Stomach smooth muscle (tissue), 2 donors: ENCODE results near the gene WDR73.
"Not testable (repeated sequence)": the region's sequence is repeated elsewhere in the genome, so short reads cannot be mapped to it uniquely, and the experiment has no call there.

ENCODE experiments used
- H3K27ac ChIP-seq: one replicate; pipeline ENCODE4 v1.7.0; 2013; ENCODE audit warnings: mild to moderate bottlenecking, low read length, inconsistent platforms
- H3K27me3 ChIP-seq, 2 donors: one replicate each; pipeline ENCODE4 v1.7.0; 2013; ENCODE audit warnings: low read length in 2 of 2; ENCODE audit not compliant: insufficient read depth in 2 of 2, control insufficient read depth in 1 of 2
- H3K36me3 ChIP-seq, 2 donors: one replicate each; pipeline ENCODE4 v1.7.0; 2013; ENCODE audit warnings: low read length in 2 of 2; ENCODE audit not compliant: control insufficient read depth in 2 of 2, insufficient read depth in 2 of 2
- H3K4me1 ChIP-seq: one replicate; pipeline ENCODE4 v1.7.0; 2013; ENCODE audit warnings: low read length; ENCODE audit not compliant: control insufficient read depth, insufficient read depth
- H3K4me3 ChIP-seq, 2 donors: one replicate each; pipeline ENCODE4 v1.7.0; 2013; ENCODE audit warnings: low read length in 2 of 2
- H3K9ac ChIP-seq, 2 donors: one replicate each; pipeline ENCODE4 v1.7.0; 2013; ENCODE audit warnings: low read length in 2 of 2, mild to moderate bottlenecking in 1 of 2
- H3K9me3 ChIP-seq, 2 donors: one replicate each; pipeline ENCODE4 v1.7.0; 2013; ENCODE audit warnings: low read length in 2 of 2; ENCODE audit not compliant: control insufficient read depth in 2 of 2
- donor health status: healthy.
- donor health status: Pancreatic carcinoma.

WDR73 gene

DNA sequence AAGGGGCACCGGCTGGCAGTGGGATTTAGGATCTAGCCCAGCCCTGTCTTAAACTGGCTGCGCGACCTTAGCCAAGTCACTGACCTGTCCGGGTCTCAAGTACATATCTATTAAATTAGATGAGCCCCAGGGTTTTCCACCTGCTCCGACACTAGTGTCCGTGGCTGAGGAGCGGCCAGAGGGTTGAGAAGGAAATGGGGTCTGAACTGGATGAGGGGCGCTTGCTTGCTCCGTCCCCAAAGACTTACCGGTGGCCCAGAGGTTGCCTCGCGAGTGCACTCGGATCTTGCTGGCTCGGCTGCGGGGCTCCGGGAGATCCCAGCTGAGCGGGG lies 3.6 kb upstream of the WDR73 start:
- no peaks in the 10 kb centered on the region for H3K9me3 ChIP-seq
- no peaks in the 10 kb centered on the region for H3K27me3 ChIP-seq
- peak overlapping the region; percentile 74 for H3K9ac ChIP-seq
- no peaks in the 10 kb centered on the region for H3K36me3 ChIP-seq
- peaks cover 33% of the 10 kb centered on the region for H3K4me1 ChIP-seq
- H3K4me3 ChIP-seq: peak overlapping the region; percentile 65 to 78
- H3K27ac ChIP-seq: peak overlapping the region; percentile 74

DNA sequence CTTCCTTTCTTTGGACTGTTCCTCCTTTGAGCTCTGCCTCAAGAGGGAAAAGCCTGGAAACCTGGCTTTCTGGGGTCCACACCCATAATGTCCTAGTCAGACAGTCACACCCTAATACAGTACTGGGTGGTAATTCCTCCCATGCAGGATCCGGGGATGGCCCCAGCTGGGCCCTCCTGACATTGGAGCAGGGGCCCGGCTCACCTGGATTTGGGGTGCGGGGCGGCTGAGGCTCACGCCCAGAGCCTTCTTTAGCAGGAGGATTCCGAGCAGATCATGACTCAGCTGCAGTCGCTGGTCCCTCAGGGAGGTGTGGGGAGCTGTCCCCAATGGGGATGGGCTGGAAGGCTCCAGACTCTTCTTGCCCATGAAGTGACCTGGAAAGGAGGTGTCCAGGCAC lies 2.9 kb upstream of the WDR73 start:
- H3K9me3 ChIP-seq: no peaks in the 10 kb centered on the region
- no peaks in the 10 kb centered on the region for H3K27me3 ChIP-seq
- no peak overlapping the region for H3K9ac ChIP-seq
- no peak overlapping the region for H3K27ac ChIP-seq
- peaks cover 35% of the 10 kb centered on the region for H3K4me1 ChIP-seq
- H3K36me3 ChIP-seq: peaks cover 0 to 2% of the 10 kb centered on the region in 2 donors
- peak overlapping the region in 1 of 2 donors; percentile 78 for H3K4me3 ChIP-seq

- H3K27me3 ChIP-seq: no peaks in the 10 kb centered on the region
- H3K9me3 ChIP-seq: no peaks in the 10 kb centered on the region
- H3K36me3 ChIP-seq: peaks cover 7 to 9% of the 10 kb centered on the region in 2 donors
- H3K4me1 ChIP-seq: peaks cover 37% of the 10 kb centered on the region
- peak overlapping the region; percentile 98 to 99 for H3K4me3 ChIP-seq
- peak overlapping the region; percentile 96 to 99 for H3K9ac ChIP-seq
- H3K27ac ChIP-seq: peak overlapping the region; percentile 84
Measured at GRCh38 chr15:84654689-84655453, 788 bp upstream of the WDR73 start.

GRCh38 chr15:84653584-84653909 lies 536 bp downstream of the WDR73 start:
- H3K9ac ChIP-seq: peak overlapping the region; percentile 96 to 99
- no peaks in the 10 kb centered on the region for H3K9me3 ChIP-seq
- peaks cover 12 to 18% of the 10 kb centered on the region in 2 donors for H3K36me3 ChIP-seq
- peaks cover 33% of the 10 kb centered on the region for H3K4me1 ChIP-seq
- H3K4me3 ChIP-seq: peak overlapping the region; percentile 98 to 99
- H3K27me3 ChIP-seq: no peaks in the 10 kb centered on the region
- peak overlapping the region; percentile 84 for H3K27ac ChIP-seq

GRCh38 chr15:84649706-84650105 lies 4.4 kb downstream of the WDR73 start:
- H3K9me3 ChIP-seq: no peaks in the 10 kb centered on the region
- peaks cover 18% of the 10 kb centered on the region for H3K4me1 ChIP-seq
- H3K27me3 ChIP-seq: no peaks in the 10 kb centered on the region
- no peak overlapping the region for H3K9ac ChIP-seq
- H3K27ac ChIP-seq: no peak overlapping the region
- H3K36me3 ChIP-seq: peaks cover 44 to 46% of the 10 kb centered on the region in 2 donors
- no peak overlapping the region for H3K4me3 ChIP-seq

DNA sequence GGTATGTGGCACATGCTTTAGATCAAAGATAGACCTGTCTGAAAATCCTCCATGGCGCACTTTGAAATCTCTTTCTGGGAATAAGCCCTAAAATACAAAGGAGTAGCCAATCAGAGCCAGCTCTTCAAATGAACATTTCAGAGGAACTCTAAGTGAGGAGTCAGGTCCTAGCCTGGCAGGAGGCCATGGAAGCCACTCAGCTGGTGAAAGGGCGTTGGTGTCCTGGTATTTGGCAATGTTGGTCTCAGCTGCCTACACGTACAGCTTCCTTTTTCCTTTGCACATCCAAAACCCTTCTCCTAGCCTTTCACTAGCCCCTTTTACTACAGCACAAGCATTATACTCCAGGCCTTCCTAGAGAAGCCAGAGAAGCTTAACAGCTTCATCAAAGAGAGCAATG lies 5.5 kb downstream of the WDR73 start:
- H3K9me3 ChIP-seq: no peaks in the 10 kb centered on the region
- peaks cover 13% of the 10 kb centered on the region for H3K4me1 ChIP-seq
- no peaks in the 10 kb centered on the region for H3K27me3 ChIP-seq
- peaks cover 46 to 51% of the 10 kb centered on the region in 2 donors for H3K36me3 ChIP-seq
- H3K4me3 ChIP-seq: no peak overlapping the region
- H3K27ac ChIP-seq: no peak overlapping the region
- H3K9ac ChIP-seq: peak overlapping the region in 1 of 2 donors; percentile 29

DNA sequence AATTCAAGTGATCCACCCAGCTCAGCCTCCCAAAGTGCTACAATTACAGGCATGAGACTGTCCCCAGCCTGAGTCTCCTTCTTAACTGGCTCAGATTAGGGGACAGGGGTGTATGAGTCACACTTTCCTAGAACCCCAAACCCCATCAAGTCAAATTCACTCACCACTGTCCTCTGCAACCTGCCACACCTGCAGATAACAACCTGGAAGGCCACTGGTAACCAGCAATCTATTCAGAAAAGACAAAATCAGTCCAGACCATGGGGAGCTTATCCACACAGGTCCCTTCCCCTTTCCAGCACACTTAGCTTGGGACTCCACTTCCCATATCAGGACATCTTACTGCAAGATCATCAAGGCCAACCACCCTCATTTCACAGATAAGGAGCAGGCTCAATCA lies 6.4 kb downstream of the WDR73 start:
- no peaks in the 10 kb centered on the region for H3K9me3 ChIP-seq

DNA sequence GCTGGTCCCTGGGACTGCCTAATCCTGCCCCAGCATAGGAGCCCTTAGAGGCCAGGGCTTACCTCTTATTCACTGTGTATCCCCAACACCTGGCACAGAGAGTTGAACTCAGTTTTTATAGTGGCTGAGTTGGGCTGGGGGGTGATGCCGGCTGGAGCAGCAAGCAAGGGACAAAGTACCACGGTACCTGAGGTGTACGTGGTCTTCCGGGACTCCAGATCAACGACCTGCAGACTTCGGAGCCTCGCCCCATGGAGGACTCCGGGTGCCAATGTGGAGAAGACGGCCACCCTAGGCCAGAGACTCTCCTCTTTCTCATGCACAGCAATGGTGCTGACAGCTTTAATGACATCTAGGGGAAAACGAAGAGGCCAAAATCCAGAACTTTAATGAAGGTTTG lies 8.1 kb downstream of the WDR73 start:
- Histone ChIP-seq H3K4me1 (peaks cover 3% of the 10 kb centered on the region), H3K36me3 (peaks cover 44 to 64% of the 10 kb centered on the region in 2 donors), H3K9me3 (no peaks in the 10 kb centered on the region), H3K4me3 (no peak overlapping the region), H3K27ac (no peak overlapping the region), H3K27me3 (no peaks in the 10 kb centered on the region), H3K9ac (no peak overlapping the region)

More for the DNA sequence above, 6.4 kb downstream of the WDR73 start:
- Histone ChIP-seq H3K4me1 (peaks cover 5% of the 10 kb centered on the region), H3K4me3 (no peak overlapping the region), H3K27ac (no peak overlapping the region), H3K9ac (no peak overlapping the region), H3K27me3 (no peaks in the 10 kb centered on the region), H3K36me3 (peaks cover 51 to 58% of the 10 kb centered on the region in 2 donors)

GRCh38 chr15:84645496-84645895 lies 8.6 kb downstream of the WDR73 start:
- no peak overlapping the region for H3K4me3 ChIP-seq
- no peaks in the 10 kb centered on the region for H3K9me3 ChIP-seq
- H3K9ac ChIP-seq: no peak overlapping the region
- H3K27me3 ChIP-seq: no peaks in the 10 kb centered on the region
- H3K36me3 ChIP-seq: peaks cover 44 to 66% of the 10 kb centered on the region in 2 donors
- no peak overlapping the region for H3K27ac ChIP-seq
- H3K4me1 ChIP-seq: peaks cover 3% of the 10 kb centered on the region

GRCh38 chr15:84643838-84644237 lies 10.2 kb downstream of the WDR73 start:
- Histone ChIP-seq H3K4me1 (no peaks in the 10 kb centered on the region), H3K9ac (no peak overlapping the region), H3K27ac (no peak overlapping the region), H3K27me3 (no peaks in the 10 kb centered on the region), H3K36me3 (peaks cover 46 to 71% of the 10 kb centered on the region in 2 donors), H3K4me3 (no peak overlapping the region), H3K9me3 (no peaks in the 10 kb centered on the region)

- H3K4me3 ChIP-seq, H3K27ac ChIP-seq, H3K9ac ChIP-seq, H3K27me3 ChIP-seq, H3K9me3 ChIP-seq, H3K4me1 ChIP-seq: not testable (repeated sequence)
- H3K36me3 ChIP-seq: peaks cover 39 to 67% of the 10 kb centered on the region in 2 donors
Measured at GRCh38 chr15:84642640-84643039, 11.4 kb downstream of the WDR73 start.
